Measurements from ENCODE around the gene ADAM33.

ADAM33 gene

DNA sequence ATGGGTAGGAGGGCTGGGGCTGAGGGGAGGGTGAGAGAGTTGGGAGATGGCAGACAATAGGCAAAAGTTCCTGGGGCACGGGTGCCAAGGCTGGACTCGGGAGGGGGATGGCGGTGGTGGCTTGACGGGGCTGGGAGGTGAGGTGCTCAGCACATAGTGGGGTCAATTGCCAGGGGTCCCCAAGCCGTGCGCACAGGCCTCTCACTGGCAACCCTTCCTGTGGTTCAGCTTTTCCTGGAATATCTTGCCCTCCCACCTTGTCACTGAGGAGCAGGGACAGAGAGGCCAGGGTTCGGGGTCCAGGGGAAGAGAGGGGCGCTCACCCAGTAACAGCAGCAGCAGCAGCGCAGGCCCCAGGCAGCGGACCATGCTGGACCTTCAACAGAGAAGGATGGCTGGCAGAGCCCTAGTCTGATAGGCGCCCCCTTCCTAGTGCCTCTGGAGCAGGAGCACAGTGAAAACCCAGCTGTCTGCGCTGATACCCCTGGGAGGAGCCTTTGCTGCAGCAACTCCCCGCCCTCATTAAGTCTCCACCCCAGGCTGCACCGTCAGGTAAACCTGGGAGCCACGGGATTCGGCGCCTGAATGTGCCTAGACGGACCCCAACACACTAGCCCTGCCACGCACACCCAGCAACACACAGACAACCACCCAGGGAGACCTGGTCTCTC is 18.6 kb downstream of the ADAM33 start, which contains the start of gene GFRA4:
TSS of gene GFRA4 (minus strand) at position 369 of the 671 bp plus-strand sequence. CDS start at position 369, 0 bp downstream.
- DNase-seq = no peak

GRCh38 chr20:3661814-3662665 is 19.8 kb downstream of the ADAM33 start:
- no peak for DNase-seq

GRCh38 chr20:3661060-3661813 is 20.6 kb downstream of the ADAM33 start:
- no peak for DNase-seq

DNA sequence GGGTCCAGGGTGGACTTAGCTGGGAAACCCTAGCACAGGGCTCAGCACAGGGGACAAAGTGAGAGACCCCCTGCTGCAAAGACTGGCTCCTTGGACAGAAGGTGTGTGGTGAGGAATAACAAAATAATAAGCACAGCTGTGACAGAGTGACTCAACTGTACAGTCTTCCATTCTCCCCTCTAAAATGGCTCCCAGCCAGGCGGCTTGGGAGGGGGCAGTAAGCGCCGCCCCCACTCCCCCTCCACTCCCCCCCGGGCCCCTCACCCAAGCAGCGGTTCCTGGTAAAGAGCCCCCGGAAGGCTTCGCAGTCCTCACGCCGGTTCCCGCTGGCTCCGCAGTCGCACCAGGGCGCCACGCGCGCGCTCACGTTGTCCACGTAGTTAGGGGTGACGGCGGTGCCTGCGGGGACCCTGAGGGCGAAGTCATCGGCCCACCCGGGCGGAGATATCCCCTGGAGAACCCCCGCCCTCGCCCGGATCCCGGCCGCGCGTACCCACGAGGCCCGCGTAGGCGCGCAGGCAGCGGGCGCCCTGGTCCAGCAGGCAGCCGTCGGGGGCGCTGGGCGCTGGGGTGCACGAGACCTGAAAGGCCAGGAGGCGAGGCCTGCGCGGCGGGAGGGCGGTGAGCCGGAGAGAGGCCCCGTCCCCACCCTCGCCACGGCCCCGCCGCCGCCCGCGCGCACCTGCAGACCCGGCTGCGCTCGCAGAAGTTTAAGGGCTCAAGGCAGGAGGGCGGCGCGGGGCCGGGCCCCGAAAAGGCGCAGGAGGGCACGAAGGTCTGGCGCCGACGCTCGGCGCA is 21.3 kb downstream of the ADAM33 start:
- DNase-seq = no peak

GRCh38 chr20:3659492-3660261 is 22.1 kb downstream of the ADAM33 start:
- no peak for DNase-seq

DNA sequence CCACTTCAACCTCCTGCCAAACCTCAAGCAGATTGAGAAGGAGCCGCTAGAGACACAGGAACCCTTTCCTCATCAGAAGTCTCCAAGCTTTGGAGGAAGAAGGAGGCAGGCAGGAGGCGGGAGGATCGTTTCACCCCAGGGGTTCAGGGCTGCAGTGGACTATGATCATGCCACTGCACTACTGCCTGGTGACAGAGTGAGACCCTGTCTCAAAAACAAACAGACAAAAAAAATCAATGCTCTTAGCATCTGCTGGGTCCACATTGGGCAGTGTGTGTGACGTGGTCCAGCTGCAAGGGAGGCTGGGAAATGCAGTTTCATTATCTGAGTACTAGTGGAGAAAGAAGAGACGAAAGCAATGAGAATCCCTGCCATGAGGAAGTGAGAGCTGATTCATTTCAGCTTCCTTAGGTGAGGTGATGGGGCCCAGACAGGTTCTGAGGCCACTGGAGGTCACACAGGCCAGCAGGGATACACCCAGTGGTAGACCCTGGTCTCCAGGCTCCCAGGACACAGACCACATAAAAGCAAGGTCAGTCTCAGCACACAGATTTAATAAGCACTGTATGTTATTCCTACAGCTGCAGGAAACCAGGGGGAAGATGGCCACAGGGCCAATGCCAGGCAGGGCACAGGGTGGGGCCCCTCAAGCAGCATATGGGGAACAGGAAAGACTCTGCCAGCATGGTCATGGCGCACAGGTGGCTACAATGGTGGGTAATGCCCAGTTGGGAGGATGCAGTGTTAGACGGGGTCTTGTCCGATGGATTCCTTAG is 22.9 kb downstream of the ADAM33 start:
- no peak for DNase-seq

DNA sequence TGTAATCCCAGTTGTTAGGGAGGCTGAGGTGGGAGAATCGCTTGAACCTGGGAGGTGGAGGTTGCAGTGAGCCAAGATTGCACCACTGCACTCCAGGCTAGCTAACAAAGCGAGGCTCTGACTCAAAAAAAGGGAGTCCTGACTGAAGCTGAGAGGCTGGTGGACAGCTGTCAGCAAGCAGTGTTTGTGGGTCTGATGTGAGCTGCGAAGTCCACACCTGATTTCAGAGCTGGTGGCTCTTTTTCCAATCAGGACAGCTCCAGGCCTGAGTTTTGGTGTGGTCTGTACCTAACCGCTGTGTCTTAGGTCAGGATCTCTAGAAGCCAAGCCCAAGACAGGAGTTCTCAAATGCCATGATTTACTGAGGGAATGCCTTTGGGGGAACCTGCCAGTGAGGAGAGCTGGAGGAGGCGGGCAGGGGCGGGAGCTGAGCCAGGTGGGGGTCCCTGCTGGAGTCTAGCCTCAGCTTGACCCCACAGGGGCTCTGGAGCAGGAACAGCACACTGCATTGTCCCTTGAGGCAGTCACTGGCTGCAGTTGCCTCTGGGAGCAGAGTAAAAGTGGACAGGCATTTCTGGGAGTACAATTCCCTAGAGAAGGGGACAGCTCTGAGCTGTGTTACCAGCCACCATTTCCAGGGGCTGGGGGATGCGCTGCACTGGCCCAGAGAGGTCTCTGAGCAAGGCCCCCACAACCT is 23.6 kb downstream of the ADAM33 start:
- no peak for DNase-seq

DNA sequence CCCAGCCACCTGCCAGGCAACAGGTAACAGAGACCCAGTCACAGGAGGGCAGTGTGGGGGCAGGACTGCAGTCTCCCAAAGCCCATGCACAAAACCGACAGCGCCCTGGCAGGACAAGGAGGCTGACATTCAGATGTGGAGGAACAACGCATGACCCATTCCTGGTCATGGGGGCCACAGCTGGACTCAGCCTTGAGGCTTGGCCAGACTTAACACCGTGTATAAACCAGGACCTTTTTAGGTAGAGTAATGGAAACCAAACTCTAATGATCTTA is 26.7 kb downstream of the ADAM33 start:
- no peak for DNase-seq

GRCh38 chr20:3654326-3655130 is 27.3 kb downstream of the ADAM33 start:
- no peak for DNase-seq

- no peak for DNase-seq
These were observed 27.9 kb downstream of the ADAM33 start for GRCh38 chr20:3653921-3654320.

GRCh38 chr20:3652676-3653596 is 28.9 kb downstream of the ADAM33 start:
- DNase-seq = no peak

- DNase-seq = no peak
These were observed 29.6 kb downstream of the ADAM33 start for GRCh38 chr20:3652221-3652620.

DNA sequence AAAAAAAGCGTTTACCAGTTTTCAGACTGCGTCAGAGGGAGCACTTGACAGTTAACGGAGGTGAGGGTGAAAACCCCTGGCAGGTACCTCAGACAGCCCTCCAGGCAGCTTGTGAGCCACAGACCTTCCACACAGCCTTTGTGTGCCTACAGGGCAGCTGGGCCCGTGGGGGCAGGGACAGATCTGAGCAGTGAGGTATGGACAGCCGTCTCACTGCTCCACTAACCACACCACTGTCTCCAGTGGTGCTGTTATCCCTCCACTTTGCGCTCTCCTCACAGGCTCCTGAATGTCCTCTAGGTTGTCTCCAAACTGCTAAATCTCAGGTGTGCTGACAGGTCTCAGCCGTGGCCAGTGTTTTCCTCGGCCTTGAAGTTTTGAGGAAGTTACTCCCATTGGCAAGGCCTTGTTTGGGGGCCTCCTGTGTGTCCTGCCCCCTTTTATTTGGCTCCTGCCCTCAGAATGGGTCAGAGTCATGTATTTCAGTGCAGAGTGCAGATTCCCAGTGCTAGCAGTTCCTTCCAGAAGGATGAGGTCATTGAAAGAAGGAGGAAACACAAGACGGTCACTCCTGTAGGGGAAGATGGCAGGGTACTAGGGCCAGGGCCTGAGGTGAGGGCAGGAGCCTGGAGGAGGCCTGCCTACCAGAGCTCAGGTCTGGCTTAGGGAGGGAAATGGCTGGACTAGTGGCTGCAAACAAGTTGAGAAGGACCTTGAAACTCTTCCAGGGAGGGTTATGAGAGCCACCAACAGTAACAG is 30.4 kb downstream of the ADAM33 start:
- no peak for DNase-seq

- DNase-seq = no peak
These were observed 32.9 kb downstream of the ADAM33 start for GRCh38 chr20:3648951-3649350.

DNA sequence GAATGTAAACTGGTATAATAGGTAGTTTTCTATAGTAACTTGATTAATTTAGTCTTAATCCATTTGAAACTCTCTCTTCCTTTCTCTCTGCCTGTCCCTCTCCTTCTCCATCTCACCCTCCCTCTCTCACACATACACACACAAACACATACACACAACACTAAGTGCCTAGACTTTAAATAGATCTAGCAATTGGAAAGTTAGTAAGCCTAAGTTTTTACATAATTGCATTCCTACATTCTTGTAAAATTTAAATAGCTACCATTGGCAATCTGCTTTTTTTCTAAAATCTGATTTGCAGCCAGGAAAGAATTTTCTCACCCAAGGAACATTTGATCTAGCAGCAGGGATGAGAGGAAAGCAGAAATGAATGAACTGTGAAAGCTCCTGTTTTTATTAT is 34.3 kb downstream of the ADAM33 start:
- no peak for DNase-seq

GRCh38 chr20:3646651-3647050 is 35.2 kb downstream of the ADAM33 start:
- no peak for DNase-seq

- DNase-seq = no peak
These were observed 35.8 kb downstream of the ADAM33 start for GRCh38 chr20:3646067-3646440.
